ELR (cell line): ENCODE measurements around the gene ASS1.

ENCODE experiments used
- DNase-seq: peaks from one replicate; pipeline ENCODE4 v3.0.0-alpha.2; 2015; ENCODE audit warnings: low read depth

The ASS1 gene

GRCh38 chr9:130498918-130499698 is 54.3 kb downstream of the ASS1 start:
- no peak for DNase-seq

DNA sequence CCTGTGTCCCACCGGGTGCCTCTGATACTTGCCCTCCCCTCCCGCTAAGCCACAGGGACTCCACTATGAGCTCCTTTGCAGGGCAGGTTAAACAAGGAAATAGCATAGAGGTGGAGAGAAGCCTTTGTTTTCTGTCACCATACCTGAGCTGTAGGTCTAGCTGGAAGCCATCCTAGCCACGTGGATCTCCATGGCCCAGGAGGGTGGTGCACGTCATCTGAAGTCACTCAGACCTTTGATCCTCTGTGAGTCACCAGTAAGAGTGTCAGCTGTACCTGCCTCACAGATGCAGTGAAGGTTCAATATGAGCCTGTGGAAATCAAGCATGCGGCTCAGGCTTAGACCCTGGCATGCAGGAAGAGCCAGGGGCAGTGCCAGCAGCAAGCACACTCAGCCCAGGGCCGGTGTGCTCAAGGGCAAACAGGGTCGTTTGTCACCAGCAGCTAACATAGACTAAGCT is 55.1 kb downstream of the ASS1 start:
- no peak for DNase-seq

DNA sequence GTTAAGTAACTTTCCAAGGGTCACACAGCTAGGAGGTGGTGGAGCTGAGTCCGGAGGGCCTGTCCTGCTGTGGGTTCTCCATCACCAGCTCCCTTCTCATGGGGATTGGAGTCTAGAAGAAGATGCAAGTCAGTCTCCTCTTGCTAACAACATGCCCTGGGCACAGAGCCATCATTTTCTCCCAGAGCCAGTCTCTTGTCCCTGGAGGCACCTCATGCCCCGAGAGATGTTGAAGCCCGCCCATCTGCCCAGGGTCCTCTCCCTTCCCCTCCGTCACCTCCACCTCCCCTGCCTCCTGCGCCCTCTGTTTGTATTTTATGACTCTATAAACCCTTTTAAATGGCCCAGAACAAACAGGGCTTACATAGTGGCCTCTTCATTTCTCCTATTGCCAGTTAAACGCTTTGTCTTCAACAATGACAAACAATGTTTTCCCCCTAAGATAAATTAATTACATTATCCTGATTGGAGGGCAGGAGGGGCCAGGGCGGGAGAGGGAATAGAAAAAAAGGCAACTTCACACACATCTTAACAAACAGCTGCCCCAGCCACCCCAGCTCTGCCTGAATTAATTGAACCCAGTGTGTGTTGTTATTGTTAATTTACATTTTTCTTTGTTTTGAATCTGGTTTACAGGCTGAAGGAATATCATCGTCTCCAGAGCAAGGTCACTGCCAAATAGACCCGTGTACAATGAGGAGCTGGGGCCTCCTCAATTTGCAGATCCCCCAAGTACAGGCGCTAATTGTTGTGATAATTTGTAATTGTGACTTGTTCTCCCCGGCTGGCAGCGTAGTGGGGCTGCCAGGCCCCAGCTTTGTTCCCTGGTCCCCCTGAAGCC is 55.8 kb downstream of the ASS1 start:
- no peak for DNase-seq

GRCh38 chr9:130501639-130502038 is 56.9 kb downstream of the ASS1 start:
- DNase-seq = no peak

DNA sequence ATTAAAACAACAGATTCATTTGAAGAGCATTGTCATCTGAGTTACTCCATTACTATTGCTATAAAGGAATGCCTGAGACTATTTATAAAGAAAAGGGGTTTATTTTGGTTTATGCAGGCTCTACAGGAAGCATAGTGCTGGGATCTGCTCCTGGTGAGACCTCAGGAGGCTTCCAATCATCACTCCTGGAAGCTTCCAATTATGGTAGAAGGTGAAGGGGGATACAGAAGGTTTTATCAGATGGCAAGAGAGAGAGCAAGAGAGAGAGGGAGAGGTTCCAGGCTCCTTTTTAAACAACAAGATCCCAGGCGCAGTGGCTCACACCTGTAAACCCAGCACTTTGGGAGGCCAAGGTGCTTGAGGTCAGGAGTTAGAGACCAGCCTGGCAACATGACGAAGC is 63.5 kb downstream of the ASS1 start:
- DNase-seq = no peak

- DNase-seq = no peak
These were observed 67.4 kb downstream of the ASS1 start for GRCh38 chr9:130512199-130512598.

GRCh38 chr9:130513078-130513477 is 68.3 kb downstream of the ASS1 start:
- no peak for DNase-seq

DNA sequence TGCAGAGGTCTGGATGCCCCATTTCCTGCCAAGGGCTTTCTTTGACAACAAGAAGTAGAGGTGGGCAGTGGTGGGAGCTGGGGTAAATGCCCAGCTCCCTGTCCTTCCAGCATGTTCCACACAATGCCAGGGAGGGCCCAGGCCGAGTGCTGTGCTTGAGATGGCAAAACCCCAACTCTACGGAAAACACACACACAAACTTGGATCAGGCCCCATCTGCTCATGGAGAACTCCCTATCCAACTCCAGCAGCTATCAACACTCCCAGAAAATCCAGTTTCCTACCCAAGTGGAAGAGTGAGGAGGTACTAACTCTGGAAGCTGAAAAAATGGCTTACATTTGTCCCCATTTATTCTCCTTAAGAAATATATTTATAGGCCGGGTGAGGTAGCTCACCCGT is 73.5 kb downstream of the ASS1 start:
- no peak for DNase-seq

- no peak for DNase-seq
These were observed 74.4 kb downstream of the ASS1 start for GRCh38 chr9:130518943-130519799.

- DNase-seq = no peak
These were observed 75.2 kb downstream of the ASS1 start for GRCh38 chr9:130519927-130520326.

DNA sequence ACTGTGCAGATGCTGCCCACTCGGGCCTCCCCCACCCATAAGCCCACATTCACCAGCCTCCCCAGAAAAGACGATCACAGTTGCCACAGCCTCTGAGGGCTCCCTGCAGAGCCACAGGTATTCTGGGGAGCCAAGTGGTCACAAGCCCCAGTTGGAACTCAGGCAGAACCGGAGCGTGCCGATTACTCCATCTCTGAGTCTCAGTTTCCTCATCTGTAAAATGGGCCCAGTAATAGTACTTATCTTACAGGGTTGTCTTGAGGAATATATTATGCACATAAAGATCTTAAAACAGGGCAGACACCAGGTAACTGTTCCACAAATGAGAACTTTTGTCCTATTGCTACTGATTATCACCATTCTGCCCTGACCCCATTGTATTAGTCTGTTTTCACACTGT is 77.0 kb downstream of the ASS1 start:
- DNase-seq = no peak

GRCh38 chr9:130522233-130522808 is 77.6 kb downstream of the ASS1 start:
- peak; percentile 24 for DNase-seq

DNA sequence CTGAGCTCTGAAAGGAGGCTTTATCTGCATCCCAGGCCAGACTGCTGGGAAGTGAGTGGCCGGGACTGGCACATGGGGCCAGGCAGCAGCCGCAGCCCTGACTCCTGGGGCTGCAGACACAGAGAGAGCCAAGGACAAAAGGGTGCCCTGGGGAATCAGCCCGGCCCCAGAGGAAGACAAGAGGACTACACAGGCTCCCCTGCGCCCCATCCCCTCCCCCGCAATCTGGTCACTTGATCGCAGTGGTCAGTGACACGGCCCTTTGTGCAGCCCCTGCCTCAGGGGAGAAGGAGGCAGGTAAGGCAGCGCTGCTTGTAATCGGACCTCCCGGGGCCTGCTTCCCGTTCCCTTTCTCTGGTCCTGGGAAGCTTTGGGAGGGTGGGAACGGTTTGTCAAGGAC is 79.2 kb downstream of the ASS1 start:
- no peak for DNase-seq

DNA sequence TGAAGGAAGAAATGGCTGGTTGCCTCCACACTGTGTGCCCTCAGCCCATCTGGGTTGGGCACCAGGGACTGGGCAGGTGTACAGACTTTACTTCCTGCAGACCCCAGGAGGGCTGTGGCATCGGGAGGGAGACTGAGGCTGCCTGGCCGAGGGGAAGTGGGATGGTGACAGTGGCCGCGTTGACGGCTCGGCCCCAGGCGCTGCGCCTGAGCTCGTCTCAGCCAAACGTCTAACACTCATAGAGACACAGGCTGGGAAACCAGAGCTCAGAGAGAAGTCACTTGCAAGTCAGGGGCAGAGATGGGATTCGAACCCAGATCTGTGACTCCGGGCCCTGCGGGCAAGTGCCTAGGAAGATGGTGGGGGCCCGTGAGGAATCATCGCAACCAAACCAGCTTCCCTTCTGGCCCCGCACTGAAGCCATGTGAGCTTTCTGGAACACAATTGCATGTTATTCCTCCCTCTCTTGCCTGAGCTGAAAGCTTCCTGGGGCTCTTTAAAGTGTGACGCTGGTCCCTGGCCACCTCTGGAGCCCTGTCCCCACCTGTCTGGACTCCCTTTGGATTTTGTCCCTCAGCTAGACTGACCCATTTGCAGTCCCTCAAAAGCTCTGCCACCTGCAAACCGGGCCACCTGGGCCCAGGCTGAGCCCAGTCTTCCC is 81.6 kb downstream of the ASS1 start:
- no peak for DNase-seq

GRCh38 chr9:130526854-130527650 is 82.3 kb downstream of the ASS1 start:
- no peak for DNase-seq

DNA sequence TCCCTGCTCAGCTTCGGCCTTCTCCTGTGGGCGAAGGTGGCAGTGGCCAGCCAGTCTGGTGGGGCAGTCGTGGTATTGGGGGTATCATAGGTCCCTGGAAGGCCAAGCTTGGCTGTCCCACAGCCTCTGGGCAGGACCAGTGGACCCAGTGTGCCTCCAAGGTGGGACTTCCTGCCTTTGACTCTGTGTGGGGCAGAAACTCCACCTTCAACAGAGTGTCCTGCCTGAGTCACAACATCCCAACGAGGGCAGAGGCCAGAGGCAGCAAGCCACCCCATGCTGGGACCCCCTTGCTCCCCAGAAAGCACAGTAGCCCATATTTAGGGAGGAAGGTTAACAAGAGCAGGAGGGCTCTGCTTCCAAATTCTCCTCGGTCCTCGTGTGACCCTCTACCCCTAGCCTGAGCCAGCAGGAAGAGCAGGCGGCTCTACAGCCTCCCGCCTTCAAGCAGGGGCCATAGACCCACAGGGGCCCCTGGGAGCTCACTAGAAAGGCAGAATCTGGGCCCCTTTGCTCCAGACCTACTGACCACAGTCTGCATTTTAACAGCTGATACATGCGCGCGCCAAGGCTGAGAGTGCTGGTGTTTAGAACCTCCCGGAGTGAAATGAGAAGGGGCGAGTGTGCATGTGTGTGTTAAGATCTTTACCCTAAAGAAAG is 83.0 kb downstream of the ASS1 start:
- no peak for DNase-seq

DNA sequence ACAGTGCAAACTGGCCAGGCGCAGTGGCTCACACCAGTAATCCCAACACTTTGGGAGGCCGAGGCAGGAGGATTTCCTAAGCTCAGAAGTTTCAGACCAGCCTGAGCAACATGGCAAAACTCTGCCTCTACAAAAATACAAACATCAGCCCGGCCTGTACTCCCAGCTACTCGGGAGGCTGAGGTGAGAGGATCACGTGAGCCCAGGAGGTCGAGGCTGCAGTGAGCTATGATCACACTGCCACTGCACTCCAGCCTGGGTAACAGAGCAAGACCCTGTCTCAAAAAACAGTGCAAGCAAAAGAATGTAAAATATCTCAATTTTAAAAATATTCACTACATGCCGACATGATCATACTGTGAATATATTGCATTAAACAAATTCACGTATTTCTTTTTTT is 83.9 kb downstream of the ASS1 start:
- DNase-seq = no peak

DNA sequence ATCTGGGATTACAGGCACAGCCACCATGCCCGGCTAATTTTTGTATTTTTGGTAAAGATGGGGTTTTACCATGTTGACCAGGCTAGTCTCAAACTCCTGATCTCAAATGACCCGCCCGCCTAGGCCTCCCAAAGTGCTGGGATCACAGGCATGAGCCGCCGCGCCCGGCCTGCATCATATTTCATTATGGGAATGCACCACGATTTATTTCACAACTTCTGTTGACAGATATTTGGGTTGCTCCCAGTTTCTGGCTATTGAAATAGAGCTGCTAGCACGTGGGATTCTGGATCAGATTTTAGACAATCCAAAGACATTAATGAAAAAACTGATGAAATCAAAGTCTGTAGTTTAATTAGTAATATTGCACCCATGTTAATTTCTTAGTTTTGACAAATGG is 86.2 kb downstream of the ASS1 start:
- DNase-seq = no peak

DNA sequence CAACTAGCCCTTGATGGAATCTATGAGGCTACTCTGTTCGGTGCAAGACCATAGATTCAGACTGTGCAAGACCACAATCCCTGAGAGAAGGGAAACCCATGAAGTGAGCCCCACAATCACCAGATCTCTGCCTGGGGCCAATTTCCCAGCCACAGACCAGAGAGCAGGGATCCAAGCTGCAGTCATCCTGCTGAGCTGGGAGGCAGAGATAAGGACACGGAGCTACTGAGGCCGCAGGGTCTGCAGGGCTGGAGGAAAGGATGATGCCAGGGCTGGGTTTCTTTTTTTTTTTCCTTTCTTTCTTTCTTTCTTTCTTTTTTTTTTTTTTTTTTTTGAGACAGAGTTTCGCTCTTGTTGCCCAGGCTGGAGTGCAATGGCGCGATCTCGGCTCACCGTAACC is 86.9 kb downstream of the ASS1 start:
- DNase-seq = no peak

DNA sequence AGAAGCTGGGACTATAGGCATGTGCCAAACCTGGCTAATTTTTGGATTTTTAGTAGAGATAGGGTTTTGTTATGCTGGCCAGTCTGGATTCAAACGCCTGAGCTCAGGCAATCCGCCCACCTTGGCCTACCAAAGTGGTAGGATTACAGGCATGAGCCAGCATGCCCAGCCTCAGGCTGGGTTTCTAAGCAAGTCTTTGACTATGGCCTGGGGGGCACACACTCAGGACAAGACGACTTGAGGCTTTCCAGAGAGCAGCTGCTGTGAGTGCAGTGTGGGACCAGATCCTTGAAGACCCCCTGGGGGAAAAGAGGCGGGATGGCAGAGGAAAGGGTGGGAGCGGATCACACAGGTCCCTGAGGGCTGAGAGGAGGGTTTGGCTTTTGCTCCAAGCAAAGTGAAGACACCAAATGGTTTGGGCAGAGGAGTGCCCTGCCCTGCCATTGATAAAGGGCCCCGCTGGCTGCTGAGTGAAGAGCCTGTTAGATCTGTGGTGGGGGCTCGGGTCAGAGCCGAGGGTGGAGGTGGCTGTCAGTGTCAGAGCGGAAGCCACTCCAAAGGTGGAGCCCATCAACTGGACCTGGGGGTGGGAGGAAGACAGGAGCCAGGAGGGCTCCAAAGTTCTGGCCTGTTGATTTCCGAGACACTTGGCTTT is 87.8 kb downstream of the ASS1 start:
- no peak for DNase-seq
